ENCODE results near the gene EGFLAM. TPM values are rescaled to one million over a fixed set of nuclear protein-coding genes. Genes with fewer than 3 reads are reported as not detected.

EGFLAM gene
- total and polyA plus RNA-seq, 2 experiments from 2014 or later: 0.06 to 0.27 TPM

GRCh38 chr5:38384396-38384795, 126.0 kb downstream of the EGFLAM start:
- H3K9me3 ChIP-seq (ENCODE audit: low read depth): no peaks in the 10 kb centered on the region
- no peak overlapping the region for H3K27ac ChIP-seq
- H3K36me3 ChIP-seq: no peaks in the 10 kb centered on the region
- H3K4me3 ChIP-seq: no peak overlapping the region
- peaks cover 7% of the 10 kb centered on the region for H3K4me1 ChIP-seq (ENCODE audit: low read depth)
- H3K27me3 ChIP-seq: no peaks in the 10 kb centered on the region
- no peak for TF ChIP-seq CTCF (IDR thresholded peaks at IDR 0.05; ENCODE audit: low read depth, low read length)
- DNase-seq (ENCODE audit: low read depth in 1 of 2, low spot score in 1 of 2): no peak

- Histone ChIP-seq H3K27me3 (no peaks in the 10 kb centered on the region), H3K9me3 (ENCODE audit: low read depth) (no peaks in the 10 kb centered on the region), H3K4me1 (ENCODE audit: low read depth) (no peaks in the 10 kb centered on the region), H3K4me3 (no peak overlapping the region), H3K36me3 (no peaks in the 10 kb centered on the region), H3K27ac (no peak overlapping the region)
- no peak for DNase-seq (ENCODE audit: low read depth in 1 of 2, low spot score in 1 of 2)
- TF ChIP-seq CTCF (IDR thresholded peaks at IDR 0.05; ENCODE audit: low read depth, low read length): no peak
Observed at GRCh38 chr5:38387161-38387560, 128.8 kb downstream of the EGFLAM start.

GRCh38 chr5:38393636-38394035, 135.3 kb downstream of the EGFLAM start:
- TF ChIP-seq CTCF (IDR thresholded peaks at IDR 0.05; ENCODE audit: low read depth, low read length): no peak
- no peaks in the 10 kb centered on the region for H3K27me3 ChIP-seq

GRCh38 chr5:38396766-38397165, 138.4 kb downstream of the EGFLAM start:
- no peaks in the 10 kb centered on the region for H3K27me3 ChIP-seq
- no peaks in the 10 kb centered on the region for H3K4me1 ChIP-seq (ENCODE audit: low read depth)
- no peaks in the 10 kb centered on the region for H3K36me3 ChIP-seq
- H3K4me3 ChIP-seq: no peak overlapping the region
- no peak overlapping the region for H3K27ac ChIP-seq
- no peaks in the 10 kb centered on the region for H3K9me3 ChIP-seq (ENCODE audit: low read depth)
- TF ChIP-seq CTCF (IDR thresholded peaks at IDR 0.05; ENCODE audit: low read depth, low read length): no peak
- DNase-seq (ENCODE audit: low read depth in 1 of 2, low spot score in 1 of 2): no peak

More at GRCh38 chr5:38393636-38394035, 135.3 kb downstream of the EGFLAM start:
- Histone ChIP-seq H3K36me3 (no peaks in the 10 kb centered on the region), H3K27ac (no peak overlapping the region), H3K4me1 (ENCODE audit: low read depth) (no peaks in the 10 kb centered on the region), H3K9me3 (ENCODE audit: low read depth) (no peaks in the 10 kb centered on the region), H3K4me3 (no peak overlapping the region)
- no peak for DNase-seq (ENCODE audit: low read depth in 1 of 2, low spot score in 1 of 2)

GRCh38 chr5:38400365-38400764, 142.0 kb downstream of the EGFLAM start:
- no peaks in the 10 kb centered on the region for H3K36me3 ChIP-seq
- no peak overlapping the region for H3K4me3 ChIP-seq
- no peaks in the 10 kb centered on the region for H3K27me3 ChIP-seq
- no peak for TF ChIP-seq CTCF (IDR thresholded peaks at IDR 0.05; ENCODE audit: low read depth, low read length)
- H3K27ac ChIP-seq: no peak overlapping the region
- DNase-seq (ENCODE audit: low read depth in 1 of 2, low spot score in 1 of 2): peak in 1 of 2 donors; percentile 11
- no peaks in the 10 kb centered on the region for H3K4me1 ChIP-seq (ENCODE audit: low read depth)
- no peaks in the 10 kb centered on the region for H3K9me3 ChIP-seq (ENCODE audit: low read depth)

- H3K9me3 ChIP-seq (ENCODE audit: low read depth): no peaks in the 10 kb centered on the region
- TF ChIP-seq CTCF (IDR thresholded peaks at IDR 0.05; ENCODE audit: low read depth, low read length): no peak
Observed at GRCh38 chr5:38401145-38401544, 142.8 kb downstream of the EGFLAM start.

More at GRCh38 chr5:38401145-38401544, 142.8 kb downstream of the EGFLAM start:
- Histone ChIP-seq H3K27me3 (no peaks in the 10 kb centered on the region), H3K27ac (no peak overlapping the region), H3K4me3 (no peak overlapping the region), H3K4me1 (ENCODE audit: low read depth) (no peaks in the 10 kb centered on the region), H3K36me3 (no peaks in the 10 kb centered on the region)
- DNase-seq (ENCODE audit: low read depth in 1 of 2, low spot score in 1 of 2): no peak
